Panc1 (cell line): ENCODE results near the gene CNOT11. TPM values are rescaled to one million over a fixed set of nuclear protein-coding genes. Genes with fewer than 3 reads are reported as not detected.

Source experiments
- ATAC-seq: fragments of 200-7000 bp; cut with Tn5 transposase; 2 replicates; pipeline ENCODE4 v1.9.1; 2020; ENCODE audit warnings: mild to moderate bottlenecking, moderate library complexity
- BruUV-seq: library from RNA; stranded (reverse); fragments of 400-500 nt; replicated peaks from 2 replicates; lab custom pipeline; 2021; lab: Mats Ljungman, UMichigan
- CTCF ChIA-PET: fragments of 300-600 bp; sonication (Branson Sonifier 250); formaldehyde crosslinking; loops from one replicate; lab custom pipeline; 2022; ENCODE audit warnings: antibody characterized with exemption; lab: Charles Lee
- POLR2A ChIA-PET: fragments of 300-600 bp; sonication (Branson Sonifier 250); formaldehyde crosslinking; loops from one replicate; lab custom pipeline; 2022; ENCODE audit warnings: antibody characterized with exemption; lab: Charles Lee
- DNase-seq: peaks from one replicate; pipeline ENCODE4 v3.0.0-alpha.2; 2010; ENCODE audit warnings: low read depth, low spot score
- H3K27ac ChIP-seq: 2 replicates; pipeline ENCODE4 v1.5.1; 2011; ENCODE audit warnings: mild to moderate bottlenecking, low read length, inconsistent platforms
- H3K27me3 ChIP-seq: fragments of 200-500 bp; sonication (Bioruptor generic); 2 replicates; pipeline ENCODE4 v1.6.0; 2014; ENCODE audit warnings: low read length, inconsistent platforms; ENCODE audit not compliant: control insufficient read depth, insufficient read depth
- H3K36me3 ChIP-seq: fragments of 200-500 bp; sonication (Bioruptor generic); 2 replicates; pipeline ENCODE4 v1.5.1; 2014; ENCODE audit warnings: inconsistent platforms, mild to moderate bottlenecking, low read length, moderate library complexity; ENCODE audit not compliant: control insufficient read depth, insufficient read depth
- H3K4me1 ChIP-seq: 2 replicates; pipeline ENCODE4 v1.5.1; 2011; ENCODE audit warnings: inconsistent platforms, mild to moderate bottlenecking, low read length, moderate library complexity; ENCODE audit not compliant: control insufficient read depth, insufficient read depth
- H3K4me3 ChIP-seq, 2 experiments: 2 replicates each; pipeline ENCODE4 v1.5.1; 2011 to 2012; ENCODE audit warnings: low read depth in 2 of 2, low read length in 2 of 2, mild to moderate bottlenecking in 2 of 2, inconsistent platforms in 1 of 2, moderate library complexity in 1 of 2
- H3K9me3 ChIP-seq: fragments of 200-500 bp; sonication (Bioruptor generic); 2 replicates; pipeline ENCODE4 v1.5.1; 2014; ENCODE audit warnings: low read depth, mild to moderate bottlenecking, inconsistent platforms, low read length, moderate library complexity; ENCODE audit not compliant: control insufficient read depth, insufficient read depth
- POLR2AphosphoS5 ChIP-seq: IDR thresholded peaks from 2 replicates; pipeline ENCODE4 v1.6.1; 2012; ENCODE audit warnings: mild to moderate bottlenecking, low read depth, low read length, moderate library complexity
- SIN3A ChIP-seq: IDR thresholded peaks from 2 replicates; pipeline ENCODE4 v1.6.1; 2012; ENCODE audit warnings: low read depth, mild to moderate bottlenecking, low read length, moderate library complexity, borderline replicate concordance; ENCODE audit not compliant: insufficient read depth
- TCF7L2 ChIP-seq: IDR thresholded peaks from 2 replicates; pipeline ENCODE4 v1.6.1; 2011; ENCODE audit warnings: mild to moderate bottlenecking, low read depth, low read length, inconsistent platforms
- in situ Hi-C: cut with HindIII; loops from 2 replicates; pipeline ENCODE4 v1.10.0; 2016; ENCODE audit warnings: low sequenced_read_pairs, low pct_unique_long_range_greater_than_20kb
- intact Hi-C: fragments of 100-400 bp; cut with micrococcal nuclease; formaldehyde crosslinking; loops from one replicate; pipeline ENCODE4 v1.10.0; 2022; ENCODE audit not compliant: unreplicated experiment
- total RNA-seq: library from RNA; stranded (reverse); gene quantifications from one replicate; pipeline ENCODE4 v1.2.1, GENCODE V29; 2021; ENCODE audit not compliant: unreplicated experiment
- TF ChIP-seq, protein P1 (sequence below), 2 experiments: IDR thresholded peaks; 2 replicates each; pipeline ENCODE4 v1.6.1; 2011 to 2012; ENCODE audit warnings: low read depth in 2 of 2, control low read depth in 1 of 2, low read length in 1 of 2, mild to moderate bottlenecking in 1 of 2, moderate library complexity in 1 of 2; ENCODE audit not compliant: insufficient read depth in 1 of 2
- TF ChIP-seq, protein P2 (sequence below): fragments of 450-650 bp; IDR thresholded peaks from 2 replicates; pipeline ENCODE4 v1.5.1; 2017; ENCODE audit warnings: mild to moderate bottlenecking

The CNOT11 gene
- total RNA-seq, 1 experiment from 2014 or later, result 58.3 TPM

DNA sequence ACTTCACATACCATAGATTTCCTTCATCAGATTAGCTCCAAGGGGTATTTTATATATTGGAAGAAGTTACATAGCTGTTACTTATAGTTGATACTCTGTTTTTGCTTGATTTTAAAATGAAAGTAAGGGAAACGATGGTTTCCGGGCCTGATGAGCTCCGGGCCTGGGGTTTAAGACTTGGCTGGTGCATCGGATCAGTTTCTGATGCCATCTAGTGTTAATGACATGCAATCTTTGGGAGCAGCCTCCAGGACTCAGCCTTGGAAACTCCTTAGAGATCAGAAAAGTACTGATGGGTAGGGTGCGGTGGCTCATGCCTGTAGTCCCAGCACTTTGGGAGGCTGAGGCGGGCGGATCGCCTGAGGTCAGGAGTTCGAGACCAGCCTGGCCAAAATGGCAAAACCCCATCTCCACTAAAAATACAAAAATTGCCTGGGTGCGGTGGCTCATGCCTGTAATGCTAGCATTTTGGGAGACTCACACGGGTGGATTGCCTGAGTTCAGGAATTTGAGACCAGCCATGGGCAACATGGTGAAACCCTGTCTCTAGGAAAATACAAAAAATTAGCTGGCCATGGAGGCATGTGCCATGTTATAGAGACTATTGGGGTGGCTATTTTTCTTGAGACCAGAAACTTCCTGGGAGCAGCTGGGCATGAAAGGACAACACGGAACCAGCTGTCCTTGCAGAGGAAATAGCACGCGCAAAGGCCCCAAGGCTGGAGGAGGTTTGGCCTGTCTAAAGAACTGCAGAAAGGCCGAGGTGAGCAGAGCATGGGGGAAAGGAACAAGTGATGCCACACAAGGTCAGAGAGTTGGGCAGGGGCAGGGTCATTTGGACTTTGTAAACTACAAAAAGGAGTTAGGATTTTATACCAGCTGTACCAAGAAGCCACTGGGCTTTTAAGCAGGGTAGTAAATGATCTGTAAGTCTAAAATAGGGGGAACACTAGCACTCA lies 46.9 kb upstream of the CNOT11 start:
- no peaks in the 10 kb centered on the region for H3K36me3 ChIP-seq
- H3K27ac ChIP-seq, result peak overlapping the region; percentile 68
- peak overlapping the region; percentile 30 to 48 for H3K4me3 ChIP-seq
- no peaks in the 10 kb centered on the region for H3K9me3 ChIP-seq
- intact Hi-C loops (loop anchor here (2.0 kb wide), 1 partner anchor 193 kb away; no protein-coding TSS in a partner anchor), in situ Hi-C loops (no loop called here)
- DNase-seq (peak; percentile 71), ATAC-seq (peak; percentile 98)
- H3K4me1 ChIP-seq, result peaks cover 11% of the 10 kb centered on the region
- BruUV-seq, result no TSS peak
- CTCF ChIA-PET, result interaction anchor here (0.6 to 1.7 kb wide), 12 partner anchors 10 to 199 kb away, joined by 3 to 9 read pairs (median 4); partner anchors contain the start of gene TBC1D8
- POLR2A ChIA-PET, result interaction anchor here (0.9 kb wide), 1 partner anchor 10 kb away, joined by 3 read pairs; no protein-coding TSS in a partner anchor
- TF ChIP-seq TCF7L2, result no peak
- TF ChIP-seq, protein P1, sequence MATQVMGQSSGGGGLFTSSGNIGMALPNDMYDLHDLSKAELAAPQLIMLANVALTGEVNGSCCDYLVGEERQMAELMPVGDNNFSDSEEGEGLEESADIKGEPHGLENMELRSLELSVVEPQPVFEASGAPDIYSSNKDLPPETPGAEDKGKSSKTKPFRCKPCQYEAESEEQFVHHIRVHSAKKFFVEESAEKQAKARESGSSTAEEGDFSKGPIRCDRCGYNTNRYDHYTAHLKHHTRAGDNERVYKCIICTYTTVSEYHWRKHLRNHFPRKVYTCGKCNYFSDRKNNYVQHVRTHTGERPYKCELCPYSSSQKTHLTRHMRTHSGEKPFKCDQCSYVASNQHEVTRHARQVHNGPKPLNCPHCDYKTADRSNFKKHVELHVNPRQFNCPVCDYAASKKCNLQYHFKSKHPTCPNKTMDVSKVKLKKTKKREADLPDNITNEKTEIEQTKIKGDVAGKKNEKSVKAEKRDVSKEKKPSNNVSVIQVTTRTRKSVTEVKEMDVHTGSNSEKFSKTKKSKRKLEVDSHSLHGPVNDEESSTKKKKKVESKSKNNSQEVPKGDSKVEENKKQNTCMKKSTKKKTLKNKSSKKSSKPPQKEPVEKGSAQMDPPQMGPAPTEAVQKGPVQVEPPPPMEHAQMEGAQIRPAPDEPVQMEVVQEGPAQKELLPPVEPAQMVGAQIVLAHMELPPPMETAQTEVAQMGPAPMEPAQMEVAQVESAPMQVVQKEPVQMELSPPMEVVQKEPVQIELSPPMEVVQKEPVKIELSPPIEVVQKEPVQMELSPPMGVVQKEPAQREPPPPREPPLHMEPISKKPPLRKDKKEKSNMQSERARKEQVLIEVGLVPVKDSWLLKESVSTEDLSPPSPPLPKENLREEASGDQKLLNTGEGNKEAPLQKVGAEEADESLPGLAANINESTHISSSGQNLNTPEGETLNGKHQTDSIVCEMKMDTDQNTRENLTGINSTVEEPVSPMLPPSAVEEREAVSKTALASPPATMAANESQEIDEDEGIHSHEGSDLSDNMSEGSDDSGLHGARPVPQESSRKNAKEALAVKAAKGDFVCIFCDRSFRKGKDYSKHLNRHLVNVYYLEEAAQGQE (IDR thresholded peaks at IDR 0.05; ENCODE audit: insufficient read depth in 1 of 2, low read depth in 2 of 2, low read length in 1 of 2), result no peak
- TF ChIP-seq, protein P2, sequence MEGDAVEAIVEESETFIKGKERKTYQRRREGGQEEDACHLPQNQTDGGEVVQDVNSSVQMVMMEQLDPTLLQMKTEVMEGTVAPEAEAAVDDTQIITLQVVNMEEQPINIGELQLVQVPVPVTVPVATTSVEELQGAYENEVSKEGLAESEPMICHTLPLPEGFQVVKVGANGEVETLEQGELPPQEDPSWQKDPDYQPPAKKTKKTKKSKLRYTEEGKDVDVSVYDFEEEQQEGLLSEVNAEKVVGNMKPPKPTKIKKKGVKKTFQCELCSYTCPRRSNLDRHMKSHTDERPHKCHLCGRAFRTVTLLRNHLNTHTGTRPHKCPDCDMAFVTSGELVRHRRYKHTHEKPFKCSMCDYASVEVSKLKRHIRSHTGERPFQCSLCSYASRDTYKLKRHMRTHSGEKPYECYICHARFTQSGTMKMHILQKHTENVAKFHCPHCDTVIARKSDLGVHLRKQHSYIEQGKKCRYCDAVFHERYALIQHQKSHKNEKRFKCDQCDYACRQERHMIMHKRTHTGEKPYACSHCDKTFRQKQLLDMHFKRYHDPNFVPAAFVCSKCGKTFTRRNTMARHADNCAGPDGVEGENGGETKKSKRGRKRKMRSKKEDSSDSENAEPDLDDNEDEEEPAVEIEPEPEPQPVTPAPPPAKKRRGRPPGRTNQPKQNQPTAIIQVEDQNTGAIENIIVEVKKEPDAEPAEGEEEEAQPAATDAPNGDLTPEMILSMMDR, result peak; percentile 82
- no peak for TF ChIP-seq SIN3A
- TF ChIP-seq POLR2AphosphoS5, result no peak
- H3K27me3 ChIP-seq, result no peaks in the 10 kb centered on the region

DNA sequence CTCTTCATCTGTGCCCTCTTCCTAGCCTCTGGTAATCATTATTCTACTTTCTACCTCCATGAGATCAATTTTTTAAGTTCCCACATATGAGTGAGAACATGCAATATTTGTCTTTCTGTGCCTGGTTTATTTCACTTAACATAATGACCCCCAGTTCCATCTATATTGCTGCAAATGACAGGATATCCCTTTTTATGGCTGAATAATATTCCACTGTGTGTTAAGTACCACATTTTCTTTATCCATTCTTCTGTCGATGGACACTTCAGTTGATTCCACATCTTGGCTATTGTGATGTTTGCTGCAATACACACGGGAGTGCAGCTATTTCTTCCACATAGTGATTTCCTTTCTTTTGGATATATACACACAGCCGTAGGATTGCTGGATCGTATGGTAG lies 43.9 kb upstream of the CNOT11 start:
- POLR2A ChIA-PET, result no interaction called here
- peaks cover 9% of the 10 kb centered on the region for H3K4me1 ChIP-seq
- no peaks in the 10 kb centered on the region for H3K27me3 ChIP-seq
- CTCF ChIA-PET, result no interaction called here
- in situ Hi-C loops, result no loop called here
- no peaks in the 10 kb centered on the region for H3K36me3 ChIP-seq
- DNase-seq, result no peak
- TF ChIP-seq POLR2AphosphoS5 (no peak), SIN3A (no peak), TCF7L2 (no peak)
- TF ChIP-seq, protein P1 (IDR thresholded peaks at IDR 0.05; ENCODE audit: insufficient read depth in 1 of 2, low read depth in 2 of 2, low read length in 1 of 2), result no peak
- no TSS peak for BruUV-seq
- no peak overlapping the region for H3K27ac ChIP-seq
- ATAC-seq, result no peak
- intact Hi-C loops, result no loop called here
- no peak overlapping the region for H3K4me3 ChIP-seq
- H3K9me3 ChIP-seq, result no peaks in the 10 kb centered on the region; the same call in 1 of the 2 replicates
